ENCODE data around the gene OR4A16.

The OR4A16 gene

GRCh38 chr11:55342901-55343300 lies at the start of gene OR4A16:
OR4A16 (plus strand) TSS chr11:55343201; CDS start chr11:55343201, 0 bp downstream.
- TF ChIP-seq CTCF (IDR thresholded peaks at IDR 0.05), result no peak
- Histone ChIP-seq H3K27ac (no peak within 1 kb of the TSS), H3K4me1 (no peaks in the 10 kb centered on the region)

GRCh38 chr11:55324500-55324899 lies 18.5 kb upstream of the OR4A16 start:
- Histone ChIP-seq H2AFZ (no peak overlapping the region), H3K27me3 (ENCODE audit: control insufficient read depth, insufficient read depth, low read length) (no peaks in the 10 kb centered on the region), H3K9ac (no peak overlapping the region), H3K27ac (no peak overlapping the region), H3K79me2 (no peaks in the 10 kb centered on the region), H3K4me1 (no peaks in the 10 kb centered on the region), H3K9me3 (ENCODE audit: control insufficient read depth, low read length) (no peaks in the 10 kb centered on the region), H3K36me3 (ENCODE audit: control insufficient read depth, insufficient read depth, low read length) (no peaks in the 10 kb centered on the region), H3K4me2 (ENCODE audit: low read length) (no peak overlapping the region), H3K4me3 (ENCODE audit: low read depth, low read length) (no peak overlapping the region)
- TF ChIP-seq CTCF (IDR thresholded peaks at IDR 0.05), result no peak

More at GRCh38 chr11:55342901-55343300, at the start of gene OR4A16:
- H3K9ac ChIP-seq, result no peak within 1 kb of the TSS
- no peaks in the 10 kb centered on the region for H3K36me3 ChIP-seq (ENCODE audit: control insufficient read depth, insufficient read depth, low read length)
- H3K4me2 ChIP-seq (ENCODE audit: low read length), result no peak within 1 kb of the TSS
- H3K27me3 ChIP-seq (ENCODE audit: control insufficient read depth, insufficient read depth, low read length), result no peaks in the 10 kb centered on the region
- H3K9me3 ChIP-seq (ENCODE audit: control insufficient read depth, low read length), result no peaks in the 10 kb centered on the region
- H2AFZ ChIP-seq, result no peak within 1 kb of the TSS
- H3K79me2 ChIP-seq, result no peaks in the 10 kb centered on the region
- H3K4me3 ChIP-seq (ENCODE audit: low read depth, low read length), result no peak within 1 kb of the TSS

GRCh38 chr11:55345306-55345705 lies 2.3 kb downstream of the OR4A16 start:
- no peaks in the 10 kb centered on the region for H3K27me3 ChIP-seq (ENCODE audit: control insufficient read depth, insufficient read depth, low read length)
- H3K9me3 ChIP-seq (ENCODE audit: control insufficient read depth, low read length), result no peaks in the 10 kb centered on the region
- no peak for TF ChIP-seq CTCF (IDR thresholded peaks at IDR 0.05)
- no peak overlapping the region for H2AFZ ChIP-seq
- no peak overlapping the region for H3K27ac ChIP-seq
- no peaks in the 10 kb centered on the region for H3K79me2 ChIP-seq
- no peak overlapping the region for H3K4me3 ChIP-seq (ENCODE audit: low read depth, low read length)
- H3K36me3 ChIP-seq (ENCODE audit: control insufficient read depth, insufficient read depth, low read length), result no peaks in the 10 kb centered on the region
- H3K4me2 ChIP-seq (ENCODE audit: low read length), result no peak overlapping the region
- no peaks in the 10 kb centered on the region for H3K4me1 ChIP-seq
- no peak overlapping the region for H3K9ac ChIP-seq

- no peaks in the 10 kb centered on the region for H3K79me2 ChIP-seq
- TF ChIP-seq CTCF (IDR thresholded peaks at IDR 0.05), result no peak
- H3K27ac ChIP-seq, result no peak overlapping the region
- H3K4me3 ChIP-seq (ENCODE audit: low read depth, low read length), result no peak overlapping the region
- H3K36me3 ChIP-seq (ENCODE audit: control insufficient read depth, insufficient read depth, low read length), result no peaks in the 10 kb centered on the region
- no peak overlapping the region for H3K4me2 ChIP-seq (ENCODE audit: low read length)
- H2AFZ ChIP-seq, result no peak overlapping the region
- H3K9me3 ChIP-seq (ENCODE audit: control insufficient read depth, low read length), result no peaks in the 10 kb centered on the region
- H3K4me1 ChIP-seq, result no peaks in the 10 kb centered on the region
- no peaks in the 10 kb centered on the region for H3K27me3 ChIP-seq (ENCODE audit: control insufficient read depth, insufficient read depth, low read length)
- H3K9ac ChIP-seq, result no peak overlapping the region
Observed at GRCh38 chr11:55349032-55349431, 6.0 kb downstream of the OR4A16 start.

GRCh38 chr11:55357560-55358184 lies 14.7 kb downstream of the OR4A16 start:
- Histone ChIP-seq H3K9ac (no peak overlapping the region), H3K9me3 (ENCODE audit: control insufficient read depth, low read length) (no peaks in the 10 kb centered on the region), H3K4me3 (ENCODE audit: low read depth, low read length) (no peak overlapping the region), H3K4me2 (ENCODE audit: low read length) (no peak overlapping the region), H3K36me3 (ENCODE audit: control insufficient read depth, insufficient read depth, low read length) (no peaks in the 10 kb centered on the region), H3K4me1 (no peaks in the 10 kb centered on the region), H3K27ac (no peak overlapping the region), H3K79me2 (no peaks in the 10 kb centered on the region), H3K27me3 (ENCODE audit: control insufficient read depth, insufficient read depth, low read length) (no peaks in the 10 kb centered on the region), H2AFZ (no peak overlapping the region)
- TF ChIP-seq CTCF (IDR thresholded peaks at IDR 0.05), result no peak
